Caco-2 (cell line): ENCODE results near the gene BRIP1. TPM values are rescaled to one million over a fixed set of nuclear protein-coding genes. Genes with fewer than 3 reads are reported as not detected.
"Not testable (repeated sequence)": the region's sequence is repeated elsewhere in the genome, so short reads cannot be mapped to it uniquely, and the experiment has no call there.

ENCODE experiments used
- BruUV-seq: library from RNA; stranded (reverse); fragments of 400-500 nt; replicated peaks from 2 replicates; lab custom pipeline; 2021; lab: Mats Ljungman, UMichigan
- CTCF ChIA-PET: fragments of 300-600 bp; sonication (Branson Sonifier 250); formaldehyde crosslinking; loops from one replicate; lab custom pipeline; 2022; ENCODE audit warnings: antibody characterized with exemption; lab: Charles Lee
- POLR2A ChIA-PET: fragments of 300-600 bp; sonication (Branson Sonifier 250); formaldehyde crosslinking; loops from one replicate; lab custom pipeline; 2022; ENCODE audit warnings: antibody characterized with exemption; lab: Charles Lee
- DNase-seq, 2 experiments: peaks; one replicate each; pipeline versions ENCODE4 v3.0.0 to v3.0.0-alpha.2; 2020 to 2022
- H3K27me3 ChIP-seq: replicated peaks from 2 replicates; pipeline ENCODE4 v1.6.0; 2011; ENCODE audit warnings: low read length; ENCODE audit not compliant: control insufficient read depth, insufficient read depth
- H3K36me3 ChIP-seq: 2 replicates; pipeline ENCODE4 v1.5.1; 2011; ENCODE audit warnings: low read length; ENCODE audit not compliant: control insufficient read depth, insufficient read depth
- H3K4me1 ChIP-seq: fragments of 250-450 bp; sonication (Bioruptor Pico); 2 replicates; pipeline ENCODE4 v1.5.1; 2020; ENCODE audit warnings: mild to moderate bottlenecking
- H3K4me3 ChIP-seq: 2 replicates; pipeline ENCODE4 v1.5.1; 2011; ENCODE audit warnings: low read depth, mild to moderate bottlenecking, control low read depth, low read length
- H3K9me3 ChIP-seq: fragments of 250-450 bp; sonication (Bioruptor Pico); 2 replicates; pipeline ENCODE4 v1.5.1; 2020; ENCODE audit warnings: mild to moderate bottlenecking, moderate library complexity
- H3K27ac Mint-ChIP-seq: one replicate; pipeline ENCODE4 v1.8.0; 2022; ENCODE audit warnings: mixed read lengths; ENCODE audit not compliant: unreplicated experiment
- H3K27me3 Mint-ChIP-seq: one replicate; pipeline ENCODE4 v1.8.0; 2022; ENCODE audit warnings: mixed read lengths; ENCODE audit not compliant: insufficient read depth, unreplicated experiment
- H3K36me3 Mint-ChIP-seq: one replicate; pipeline ENCODE4 v1.8.0; 2022; ENCODE audit warnings: mild to moderate bottlenecking, mixed read lengths; ENCODE audit not compliant: insufficient read depth, unreplicated experiment
- H3K4me1 Mint-ChIP-seq: one replicate; pipeline ENCODE4 v1.8.0; 2022; ENCODE audit warnings: low read depth, mixed read lengths; ENCODE audit not compliant: unreplicated experiment
- H3K4me3 Mint-ChIP-seq: one replicate; pipeline ENCODE4 v1.8.0; 2022; ENCODE audit warnings: mild to moderate bottlenecking, moderate library complexity, mixed read lengths; ENCODE audit not compliant: unreplicated experiment
- H3K9me3 Mint-ChIP-seq: one replicate; pipeline ENCODE4 v1.8.0; 2022; ENCODE audit warnings: mixed read lengths; ENCODE audit not compliant: unreplicated experiment
- intact Hi-C: fragments of 100-400 bp; cut with micrococcal nuclease; formaldehyde crosslinking; loops from one replicate; pipeline ENCODE4 v1.10.0; 2022; ENCODE audit not compliant: unreplicated experiment
- total RNA-seq: library from RNA; stranded (reverse); gene quantifications from 2 replicates; pipeline ENCODE4 v1.2.3, GENCODE V29; 2022
- TF ChIP-seq, protein P1 (sequence below), 2 experiments: fragments of 200-600 bp in 1 of 2; IDR thresholded peaks; 1 replicate in 1 of 2; 2 replicates in 1 of 2; pipeline versions ENCODE4 v1.5.1 to v1.8.0; 2011 to 2022; ENCODE audit warnings: antibody characterized with exemption in 1 of 2, control low read depth in 1 of 2, inconsistent platforms in 1 of 2, low read depth in 1 of 2, low read length in 1 of 2, mild to moderate bottlenecking in 1 of 2, moderate library complexity in 1 of 2; ENCODE audit not compliant: insufficient read depth in 1 of 2, severe bottlenecking in 1 of 2, unreplicated experiment in 1 of 2

The BRIP1 gene
- total RNA-seq, 1 experiment from 2014 or later = 18.3 TPM

DNA sequence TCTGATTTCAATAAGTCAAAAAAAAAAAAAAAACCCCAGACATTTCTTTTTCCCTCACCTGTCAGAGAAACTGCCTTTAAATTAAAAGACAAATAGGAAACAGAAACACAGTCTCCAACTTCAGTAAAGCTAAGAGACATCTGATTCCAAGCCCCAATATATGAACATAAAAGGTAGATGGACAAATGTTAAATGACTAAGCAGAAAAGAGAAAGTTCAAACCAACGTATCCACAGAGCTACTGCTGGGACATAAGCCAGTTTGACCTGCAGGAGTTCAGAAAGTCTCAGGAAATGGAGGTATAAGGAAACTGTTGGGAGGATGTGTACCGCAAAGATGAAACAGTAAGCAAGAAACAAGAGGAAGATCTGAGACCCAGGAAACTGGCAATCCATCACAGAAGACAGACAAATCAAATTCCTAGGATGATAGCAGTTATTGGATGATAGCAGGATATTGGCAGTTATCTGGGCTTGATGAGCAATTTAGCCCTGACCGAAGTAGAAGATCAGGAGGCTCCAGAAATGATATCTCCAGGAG lies 135.0 kb downstream of the BRIP1 start:
- H3K4me1 Mint-ChIP-seq = no peaks in the 10 kb centered on the region
- BruUV-seq = no TSS peak
- H3K36me3 Mint-ChIP-seq = no peaks in the 10 kb centered on the region
- ChIA-PET POLR2A (no interaction called here), CTCF (no interaction called here)
- TF ChIP-seq, protein P1, sequence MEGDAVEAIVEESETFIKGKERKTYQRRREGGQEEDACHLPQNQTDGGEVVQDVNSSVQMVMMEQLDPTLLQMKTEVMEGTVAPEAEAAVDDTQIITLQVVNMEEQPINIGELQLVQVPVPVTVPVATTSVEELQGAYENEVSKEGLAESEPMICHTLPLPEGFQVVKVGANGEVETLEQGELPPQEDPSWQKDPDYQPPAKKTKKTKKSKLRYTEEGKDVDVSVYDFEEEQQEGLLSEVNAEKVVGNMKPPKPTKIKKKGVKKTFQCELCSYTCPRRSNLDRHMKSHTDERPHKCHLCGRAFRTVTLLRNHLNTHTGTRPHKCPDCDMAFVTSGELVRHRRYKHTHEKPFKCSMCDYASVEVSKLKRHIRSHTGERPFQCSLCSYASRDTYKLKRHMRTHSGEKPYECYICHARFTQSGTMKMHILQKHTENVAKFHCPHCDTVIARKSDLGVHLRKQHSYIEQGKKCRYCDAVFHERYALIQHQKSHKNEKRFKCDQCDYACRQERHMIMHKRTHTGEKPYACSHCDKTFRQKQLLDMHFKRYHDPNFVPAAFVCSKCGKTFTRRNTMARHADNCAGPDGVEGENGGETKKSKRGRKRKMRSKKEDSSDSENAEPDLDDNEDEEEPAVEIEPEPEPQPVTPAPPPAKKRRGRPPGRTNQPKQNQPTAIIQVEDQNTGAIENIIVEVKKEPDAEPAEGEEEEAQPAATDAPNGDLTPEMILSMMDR (IDR thresholded peaks at IDR 0.05; ENCODE audit: insufficient read depth in 1 of 2, low read depth in 1 of 2, low read length in 1 of 2, severe bottlenecking in 1 of 2, unreplicated experiment in 1 of 2) = no peak
- intact Hi-C loops = no loop called here
- Histone ChIP-seq H3K36me3 (no peaks in the 10 kb centered on the region), H3K4me1 (peaks cover 2% of the 10 kb centered on the region; the same call in 1 of the 2 replicates), H3K27me3 (no peaks in the 10 kb centered on the region), H3K9me3 (no peaks in the 10 kb centered on the region), H3K4me3 (no peak overlapping the region)
- H3K27me3 Mint-ChIP-seq = no peaks in the 10 kb centered on the region
- H3K27ac Mint-ChIP-seq = no peak overlapping the region
- no peaks in the 10 kb centered on the region for H3K9me3 Mint-ChIP-seq
- no peak for DNase-seq
- H3K4me3 Mint-ChIP-seq = no peak overlapping the region

DNA sequence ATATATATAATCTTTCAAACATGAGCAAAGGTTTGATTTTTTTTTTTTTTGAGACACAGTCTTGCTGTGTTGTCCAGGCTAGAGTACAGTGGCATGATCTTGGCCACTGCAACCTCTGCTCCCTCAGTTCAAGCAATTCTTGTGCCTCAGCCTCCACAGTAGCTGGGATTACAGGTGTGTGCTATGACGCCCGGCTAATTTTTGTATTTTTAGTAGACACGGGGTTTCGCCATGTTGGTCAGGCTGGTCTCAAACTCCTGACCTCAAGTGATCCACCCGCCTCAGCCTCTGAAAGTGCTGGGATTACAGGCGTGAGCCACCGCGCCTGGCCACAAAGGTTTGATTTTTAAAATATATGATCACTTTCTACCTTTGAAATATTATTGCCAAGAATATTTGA lies 135.5 kb downstream of the BRIP1 start:
- H3K9me3 Mint-ChIP-seq, CTCF ChIA-PET, H3K4me3 ChIP-seq, BruUV-seq, H3K4me1 Mint-ChIP-seq, H3K36me3 Mint-ChIP-seq, H3K27me3 Mint-ChIP-seq, H3K36me3 ChIP-seq, H3K4me1 ChIP-seq, H3K27ac Mint-ChIP-seq, H3K9me3 ChIP-seq, H3K4me3 Mint-ChIP-seq, intact Hi-C loops, POLR2A ChIA-PET, DNase-seq, H3K27me3 ChIP-seq: not testable (repeated sequence)

DNA sequence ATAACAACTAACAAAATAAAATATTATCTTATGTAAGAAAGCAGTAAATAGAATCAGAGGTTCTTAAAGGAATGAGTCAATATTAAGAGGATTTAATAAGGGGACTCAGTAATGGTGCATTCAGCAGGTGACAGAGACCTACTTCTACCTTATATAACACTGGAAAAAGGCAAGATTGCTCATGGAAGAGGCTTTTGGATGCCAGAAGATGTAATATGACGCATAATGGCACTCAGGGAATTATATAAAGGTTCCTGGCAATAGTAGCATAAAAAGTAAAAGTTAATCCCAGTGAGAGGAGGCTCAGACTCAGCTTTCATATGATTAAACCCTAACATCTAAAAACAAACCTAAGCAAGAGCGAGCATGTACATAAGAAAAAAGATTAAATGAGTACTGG lies 136.4 kb downstream of the BRIP1 start:
- TF ChIP-seq, protein P1 (IDR thresholded peaks at IDR 0.05; ENCODE audit: insufficient read depth in 1 of 2, low read depth in 1 of 2, low read length in 1 of 2, severe bottlenecking in 1 of 2, unreplicated experiment in 1 of 2) = no peak
- intact Hi-C loops = no loop called here
- no TSS peak for BruUV-seq
- POLR2A ChIA-PET = no interaction called here
- CTCF ChIA-PET = no interaction called here
- Histone ChIP-seq H3K27me3 (no peaks in the 10 kb centered on the region), H3K9me3 (no peaks in the 10 kb centered on the region), H3K4me1 (peaks cover 8% of the 10 kb centered on the region; the same call in 1 of the 2 replicates), H3K4me3 (no peak overlapping the region), H3K36me3 (no peaks in the 10 kb centered on the region)
- H3K4me3 Mint-ChIP-seq = no peak overlapping the region
- no peaks in the 10 kb centered on the region for H3K36me3 Mint-ChIP-seq
- no peak overlapping the region for H3K27ac Mint-ChIP-seq
- no peaks in the 10 kb centered on the region for H3K4me1 Mint-ChIP-seq
- no peaks in the 10 kb centered on the region for H3K27me3 Mint-ChIP-seq
- no peak for DNase-seq
- H3K9me3 Mint-ChIP-seq = no peaks in the 10 kb centered on the region
